Measurements from ENCODE around the gene PDE4D.

Gene PDE4D

GRCh38 chr5:59506285-59506877 is 387.1 kb downstream of the PDE4D start:
- DNase-seq (ENCODE audit: low read depth), result no peak

- DNase-seq (ENCODE audit: low read depth), result no peak
These were observed 389.5 kb downstream of the PDE4D start for GRCh38 chr5:59504043-59504442.

GRCh38 chr5:59503220-59503619 is 390.3 kb downstream of the PDE4D start:
- no peak for DNase-seq (ENCODE audit: low read depth)

- DNase-seq (ENCODE audit: low read depth), result no peak
These were observed 392.2 kb downstream of the PDE4D start for GRCh38 chr5:59501316-59501715.

- DNase-seq (ENCODE audit: low read depth), result no peak
These were observed 393.5 kb downstream of the PDE4D start for GRCh38 chr5:59500014-59500413.

GRCh38 chr5:59497207-59497606 is 396.3 kb downstream of the PDE4D start:
- DNase-seq (ENCODE audit: low read depth), result no peak

- no peak for DNase-seq (ENCODE audit: low read depth)
These were observed 396.9 kb downstream of the PDE4D start for GRCh38 chr5:59496524-59497134.

- no peak for DNase-seq (ENCODE audit: low read depth)
These were observed 401.6 kb downstream of the PDE4D start for GRCh38 chr5:59491945-59492344.

- no peak for DNase-seq (ENCODE audit: low read depth)
These were observed 404.0 kb downstream of the PDE4D start for GRCh38 chr5:59489551-59489950.

GRCh38 chr5:59487772-59488729 is 405.5 kb downstream of the PDE4D start:
- DNase-seq (ENCODE audit: low read depth), result no peak

- DNase-seq (ENCODE audit: low read depth), result no peak
These were observed 406.3 kb downstream of the PDE4D start for GRCh38 chr5:59487068-59487686.

GRCh38 chr5:59486508-59486907 is 407.0 kb downstream of the PDE4D start:
- DNase-seq (ENCODE audit: low read depth), result no peak

GRCh38 chr5:59485629-59486439 is 407.7 kb downstream of the PDE4D start:
- DNase-seq (ENCODE audit: low read depth), result no peak

GRCh38 chr5:59485107-59485506 is 408.4 kb downstream of the PDE4D start:
- DNase-seq (ENCODE audit: low read depth), result no peak

- no peak for DNase-seq (ENCODE audit: low read depth)
These were observed 408.9 kb downstream of the PDE4D start for GRCh38 chr5:59484618-59485017.

- DNase-seq (ENCODE audit: low read depth), result no peak
These were observed 409.5 kb downstream of the PDE4D start for GRCh38 chr5:59483971-59484472.

- DNase-seq (ENCODE audit: low read depth), result no peak
These were observed 414.4 kb downstream of the PDE4D start for GRCh38 chr5:59479086-59479485.

- DNase-seq (ENCODE audit: low read depth), result no peak
These were observed 419.2 kb downstream of the PDE4D start for GRCh38 chr5:59474324-59474723.

- DNase-seq (ENCODE audit: low read depth), result no peak
These were observed 419.9 kb downstream of the PDE4D start for GRCh38 chr5:59473611-59474010.

GRCh38 chr5:59471463-59471862 is 422.1 kb downstream of the PDE4D start:
- no peak for DNase-seq (ENCODE audit: low read depth)

GRCh38 chr5:59467969-59468368 is 425.6 kb downstream of the PDE4D start:
- no peak for DNase-seq (ENCODE audit: low read depth)

All from activated T-cell treated with anti-CD3 and anti-CD28 coated beads for 24 hours (primary cell).